Measurements from ENCODE around the gene STOML1. TPM values are rescaled to one million over a fixed set of nuclear protein-coding genes. Genes with fewer than 3 reads are reported as not detected.

Gene STOML1
- polyA plus RNA-seq, 3 donors = 3.8 to 5.1 (median 4.7) TPM

- no peak for TF ChIP-seq CTCF (IDR thresholded peaks at IDR 0.05)
Measured at GRCh38 chr15:73948982-73949381, 43.1 kb downstream of the STOML1 start.

GRCh38 chr15:73948396-73948795, 43.7 kb downstream of the STOML1 start:
- H3K36me3 Mint-ChIP-seq = no peaks in the 10 kb centered on the region
- Histone ChIP-seq H3K4me1 (ENCODE audit: control insufficient read depth in 1 of 2, insufficient read depth in 2 of 2, low read length in 2 of 2) (peaks cover 4 to 8% of the 10 kb centered on the region in 2 donors), H3K27me3 (ENCODE audit: control insufficient read depth in 2 of 2, insufficient read depth in 2 of 2, low read length in 2 of 2) (no peaks in the 10 kb centered on the region), H3K36me3 (replicated peaks in 1 of 2; ENCODE audit: control insufficient read depth in 1 of 2, insufficient read depth in 2 of 2, low read length in 2 of 2) (no peaks in the 10 kb centered on the region), H3K4me2 (replicated peaks; ENCODE audit: extremely low read depth, low read length, poor library complexity, severe bottlenecking) (no peak overlapping the region), H3K27ac (ENCODE audit: low read depth in 1 of 2, low read length in 2 of 2) (no peak overlapping the region), H4K20me1 (ENCODE audit: insufficient read depth, low read length) (no peaks in the 10 kb centered on the region), H3K9me3 (replicated peaks in 1 of 2; ENCODE audit: control insufficient read depth in 1 of 2, insufficient read depth in 1 of 2, low read length in 2 of 2) (no peaks in the 10 kb centered on the region), H3K9ac (ENCODE audit: insufficient read depth, low read length, poor library complexity, severe bottlenecking) (no peak overlapping the region), H3K79me2 (ENCODE audit: insufficient read depth, low read length) (no peaks in the 10 kb centered on the region), H2AFZ (ENCODE audit: insufficient read depth, low read depth, low read length, poor library complexity, severe bottlenecking) (no peak overlapping the region), H3K4me3 (replicated peaks in 1 of 3; ENCODE audit: low read depth in 2 of 3, low read length in 3 of 3) (no peak overlapping the region)
- 100% methylated on average over 3 of the region's 4 CpGs for WGBS (ENCODE audit: insufficient coverage)
- no peak overlapping the region for H3K27ac Mint-ChIP-seq
- peaks cover 2 to 5% (median 5%) of the 10 kb centered on the region in 3 donors for H3K27me3 Mint-ChIP-seq (ENCODE audit: low read depth in 3 of 3)
- TF ChIP-seq CTCF (IDR thresholded peaks at IDR 0.05) = no peak
- H3K9me3 Mint-ChIP-seq = no peaks in the 10 kb centered on the region
- DNase-seq = no peak
- no peak overlapping the region for H3K4me3 Mint-ChIP-seq
- H3K4me1 Mint-ChIP-seq = peaks cover 3% of the 10 kb centered on the region
- intact Hi-C loops (cut with micrococcal nuclease) = no loop called here

More at GRCh38 chr15:73948982-73949381, 43.1 kb downstream of the STOML1 start:
- no peak overlapping the region for H2AFZ ChIP-seq (ENCODE audit: insufficient read depth, low read depth, low read length, poor library complexity, severe bottlenecking)
- no peak overlapping the region for H3K4me3 ChIP-seq (replicated peaks in 1 of 3; ENCODE audit: low read depth in 2 of 3, low read length in 3 of 3)
- WGBS (ENCODE audit: insufficient coverage) = no CpG with 5 or more reads among the region's 4 CpGs
- Mint-ChIP-seq H3K4me1 (peaks cover 3% of the 10 kb centered on the region), H3K27ac (no peak overlapping the region), H3K4me3 (no peak overlapping the region), H3K27me3 (ENCODE audit: low read depth in 3 of 3) (peaks cover 2 to 5% (median 5%) of the 10 kb centered on the region in 3 donors), H3K9me3 (no peaks in the 10 kb centered on the region), H3K36me3 (no peaks in the 10 kb centered on the region)
- H3K27me3 ChIP-seq (ENCODE audit: control insufficient read depth in 2 of 2, insufficient read depth in 2 of 2, low read length in 2 of 2) = no peaks in the 10 kb centered on the region
- intact Hi-C loops (cut with micrococcal nuclease) = no loop called here
- no peak overlapping the region for H3K9ac ChIP-seq (ENCODE audit: insufficient read depth, low read length, poor library complexity, severe bottlenecking)
- peaks cover 4 to 8% of the 10 kb centered on the region in 2 donors for H3K4me1 ChIP-seq (ENCODE audit: control insufficient read depth in 1 of 2, insufficient read depth in 2 of 2, low read length in 2 of 2)
- no peaks in the 10 kb centered on the region for H3K36me3 ChIP-seq (replicated peaks in 1 of 2; ENCODE audit: control insufficient read depth in 1 of 2, insufficient read depth in 2 of 2, low read length in 2 of 2)
- H3K4me2 ChIP-seq (replicated peaks; ENCODE audit: extremely low read depth, low read length, poor library complexity, severe bottlenecking) = no peak overlapping the region
- no peak overlapping the region for H3K27ac ChIP-seq (ENCODE audit: low read depth in 1 of 2, low read length in 2 of 2)
- no peak for DNase-seq
- H3K9me3 ChIP-seq (replicated peaks in 1 of 2; ENCODE audit: control insufficient read depth in 1 of 2, insufficient read depth in 1 of 2, low read length in 2 of 2) = no peaks in the 10 kb centered on the region
- H3K79me2 ChIP-seq (ENCODE audit: insufficient read depth, low read length) = no peaks in the 10 kb centered on the region
- no peaks in the 10 kb centered on the region for H4K20me1 ChIP-seq (ENCODE audit: insufficient read depth, low read length)
